NCI-H128 (cell line): ENCODE results near the gene SUPV3L1.
"Not testable (repeated sequence)": the region's sequence is repeated elsewhere in the genome, so short reads cannot be mapped to it uniquely, and the experiment has no call there.

Experiments used
- DNase-seq: peaks from one replicate; lab custom pipeline; 2025; ENCODE audit not compliant: unreplicated experiment; lab: John Stamatoyannopoulos, UW

Gene SUPV3L1

DNA sequence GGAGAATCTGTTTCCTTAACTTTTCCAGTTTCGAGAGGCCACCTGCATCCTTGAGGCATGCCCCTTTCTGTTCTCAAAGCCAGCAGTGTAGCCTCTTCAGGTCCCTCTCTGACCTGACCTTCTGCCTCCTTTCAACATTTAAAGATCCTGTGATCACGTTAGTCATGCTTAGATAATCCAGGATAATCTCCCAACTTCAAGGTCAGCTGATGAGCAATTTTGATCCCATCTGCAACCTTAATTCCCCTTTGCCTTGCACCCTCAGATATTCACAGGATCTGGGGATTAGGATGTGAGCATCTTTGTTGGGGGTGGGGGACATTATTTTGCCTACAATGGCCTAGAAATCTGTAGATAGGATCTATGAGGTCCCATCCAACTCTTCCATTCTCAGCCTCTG is 48.1 kb downstream of the SUPV3L1 start:
- DNase-seq: no peak

DNA sequence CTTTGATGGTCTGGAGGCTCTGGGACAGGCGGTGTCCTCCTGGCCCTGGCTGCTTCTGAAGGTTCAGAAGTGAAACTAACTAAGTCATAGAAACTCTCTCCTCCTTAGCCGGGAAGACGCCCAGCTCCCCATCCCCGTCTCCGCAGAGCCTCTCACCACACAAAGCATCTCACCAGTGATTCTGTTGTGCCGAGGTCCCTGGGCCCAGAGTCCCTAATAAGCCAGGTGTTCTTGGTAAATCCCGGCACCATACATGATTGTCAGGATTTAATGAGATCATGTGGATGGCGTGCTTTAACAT is 49.5 kb downstream of the SUPV3L1 start:
- no peak for DNase-seq

DNA sequence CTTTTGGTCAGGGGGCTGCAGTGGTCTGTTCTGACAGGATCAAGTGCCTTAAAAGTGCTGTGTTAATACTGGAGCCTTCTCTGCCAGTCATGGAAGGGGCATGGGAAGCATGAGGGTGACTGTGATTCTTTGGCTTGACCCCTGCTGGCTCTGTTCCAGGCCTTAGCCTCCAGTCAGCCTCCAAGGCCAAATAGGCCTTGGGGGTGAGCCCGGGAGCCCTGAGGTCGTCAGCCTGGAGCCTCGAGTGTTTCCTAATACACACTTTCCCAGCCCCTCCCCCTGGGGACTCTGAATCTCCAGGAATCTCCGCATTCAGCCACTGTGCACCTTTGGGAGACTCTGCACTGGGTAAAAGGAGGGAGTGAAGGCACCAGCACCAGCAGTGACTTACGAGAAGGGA is 50.1 kb downstream of the SUPV3L1 start:
- no peak for DNase-seq

DNA sequence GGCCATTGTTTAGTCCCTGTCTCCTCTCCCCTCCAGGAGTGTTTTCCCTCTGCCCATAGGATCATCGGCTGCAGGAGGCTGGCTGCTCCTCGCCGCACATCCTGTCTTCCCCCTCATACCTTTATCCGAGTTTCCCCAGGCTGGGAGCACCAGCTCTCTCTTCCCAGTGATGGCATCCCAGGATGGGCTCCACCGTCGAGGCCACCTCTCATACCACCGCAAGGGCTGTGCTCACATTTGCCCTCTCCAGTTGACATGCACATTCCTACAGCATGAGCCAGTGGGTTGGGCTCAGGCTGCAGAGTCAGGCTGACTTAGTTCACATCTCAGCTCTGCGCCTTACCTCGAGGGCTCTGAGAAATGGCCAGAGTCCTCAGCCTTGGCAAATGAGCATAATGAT is 52.2 kb downstream of the SUPV3L1 start:
- no peak for DNase-seq

DNA sequence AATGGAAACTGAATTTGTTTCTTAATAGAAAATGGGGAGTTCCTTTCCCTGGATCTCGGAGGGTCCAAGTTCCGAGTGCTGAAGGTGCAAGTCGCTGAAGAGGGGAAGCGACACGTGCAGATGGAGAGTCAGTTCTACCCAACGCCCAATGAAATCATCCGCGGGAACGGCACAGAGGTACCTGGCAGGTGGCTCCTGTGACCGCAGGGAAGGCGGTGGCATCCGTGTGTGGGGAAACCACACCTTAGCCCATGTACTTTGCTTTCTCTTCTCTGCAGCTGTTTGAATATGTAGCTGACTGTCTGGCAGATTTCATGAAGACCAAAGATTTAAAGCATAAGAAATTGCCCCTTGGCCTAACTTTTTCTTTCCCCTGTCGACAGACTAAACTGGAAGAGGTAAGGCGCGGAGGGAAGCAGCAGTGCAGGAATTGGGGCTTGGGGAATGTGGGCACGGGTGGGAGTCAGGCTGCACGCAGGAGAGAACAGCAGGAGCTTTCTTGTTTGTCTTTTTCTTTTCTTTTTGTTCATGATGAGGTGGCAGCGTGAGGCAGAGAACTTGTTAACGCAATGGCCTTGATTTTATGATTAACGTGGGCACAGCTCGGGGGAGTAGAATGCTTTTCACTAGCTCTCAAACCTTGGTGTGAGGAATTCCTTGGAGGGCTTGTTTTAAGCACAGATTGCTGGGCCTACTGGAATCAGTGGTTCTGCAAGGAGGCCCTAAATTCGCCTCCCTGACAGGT is 52.9 kb downstream of the SUPV3L1 start:
- no peak for DNase-seq

DNA sequence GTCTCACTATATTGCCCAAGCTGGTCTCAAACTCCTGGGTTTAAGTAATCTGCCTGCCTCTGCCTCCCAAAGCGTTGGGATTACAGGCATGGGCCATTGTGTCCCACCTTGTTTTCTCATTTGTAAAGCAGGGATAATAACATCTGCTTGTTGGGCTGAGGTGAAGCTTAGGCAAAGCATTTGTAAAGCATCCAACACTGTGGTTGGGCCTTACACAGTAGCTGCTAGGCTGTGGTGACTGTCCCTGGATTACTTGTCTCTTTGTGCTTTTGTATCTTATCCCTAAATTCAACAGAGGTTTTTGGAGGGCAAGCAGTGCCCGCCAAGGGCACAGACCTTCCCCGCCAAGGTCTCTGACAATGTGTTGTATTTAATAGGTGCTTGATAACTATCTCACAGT is 54.4 kb downstream of the SUPV3L1 start:
- DNase-seq: no peak

DNA sequence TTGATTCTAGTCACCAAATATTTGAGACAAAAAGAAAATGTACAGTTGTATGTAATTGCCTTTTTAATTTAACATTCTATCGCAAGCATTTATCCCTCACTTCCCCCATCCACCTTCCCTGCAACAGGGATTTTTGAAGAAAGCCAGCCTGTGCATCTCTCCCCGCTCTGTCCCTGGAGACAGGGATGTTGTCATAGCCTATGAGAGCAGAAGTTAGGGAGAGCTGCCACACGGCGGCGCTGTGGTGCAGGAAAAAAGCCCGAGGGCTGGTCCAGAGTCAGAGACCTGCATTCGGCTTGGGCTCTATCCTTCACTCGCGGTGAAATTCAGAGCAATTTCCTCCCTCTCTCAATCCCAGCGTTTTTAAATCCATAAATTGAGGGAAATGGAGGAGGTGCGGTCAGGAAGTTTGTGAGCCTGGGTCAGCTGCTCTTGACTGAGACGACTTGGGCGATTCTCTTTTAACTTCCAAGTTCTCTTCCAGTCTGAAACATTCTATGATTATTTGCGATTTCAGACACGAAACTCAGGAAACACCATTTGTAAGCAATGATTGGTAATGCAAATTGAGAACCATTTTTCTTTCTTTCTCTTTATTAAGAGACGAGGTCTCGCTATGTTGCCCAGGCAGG is 57.6 kb downstream of the SUPV3L1 start:
- peak; percentile 57 for DNase-seq

DNA sequence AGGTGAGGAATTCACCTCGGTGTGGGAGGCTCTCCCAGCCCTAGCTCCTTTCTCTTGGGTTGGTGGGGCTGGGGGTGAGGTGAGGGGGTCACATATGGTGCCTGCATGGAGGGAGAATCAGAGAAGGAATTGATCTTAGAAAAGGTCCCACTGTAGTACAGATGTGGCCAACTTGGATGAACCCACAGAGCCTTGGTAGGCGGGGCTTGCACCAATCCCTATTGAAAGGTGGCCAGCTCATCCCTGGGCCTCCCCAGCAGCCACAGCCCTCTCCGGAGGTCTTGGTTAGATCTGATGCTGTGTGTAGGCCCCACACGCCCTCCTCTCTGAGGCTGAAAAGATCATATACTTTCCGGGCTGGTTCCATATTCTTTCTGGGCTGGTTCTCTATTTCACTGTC is 59.1 kb downstream of the SUPV3L1 start:
- no peak for DNase-seq

DNA sequence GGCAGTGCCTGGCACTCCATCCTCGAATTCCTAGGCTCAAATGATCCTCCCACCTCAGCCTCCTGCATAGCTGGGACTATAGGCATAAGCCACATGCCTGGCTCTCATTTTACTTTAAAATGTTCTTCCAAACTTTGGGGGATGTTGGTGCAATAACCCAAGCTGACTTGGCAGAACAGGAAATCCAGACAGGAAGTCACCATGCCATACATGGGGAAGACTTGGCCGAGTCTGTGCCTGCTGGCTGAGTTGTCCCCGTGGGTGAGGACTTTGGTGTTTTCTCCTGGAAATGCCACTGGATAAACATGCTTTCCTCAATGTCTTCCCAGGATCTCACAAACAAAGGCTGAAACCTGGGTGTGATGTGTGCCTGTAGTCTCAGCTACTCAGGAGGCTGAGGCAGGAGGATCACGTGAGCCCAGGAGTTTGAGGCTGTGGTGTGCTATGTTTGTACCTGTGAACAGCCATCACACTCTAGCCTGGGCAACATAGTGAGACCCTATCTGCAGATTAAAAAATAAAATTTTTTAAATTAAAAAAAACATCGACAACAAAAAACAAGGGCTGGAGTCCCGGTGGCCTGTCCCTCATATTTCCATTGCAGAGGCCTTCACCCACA is 59.9 kb downstream of the SUPV3L1 start:
- no peak for DNase-seq

DNA sequence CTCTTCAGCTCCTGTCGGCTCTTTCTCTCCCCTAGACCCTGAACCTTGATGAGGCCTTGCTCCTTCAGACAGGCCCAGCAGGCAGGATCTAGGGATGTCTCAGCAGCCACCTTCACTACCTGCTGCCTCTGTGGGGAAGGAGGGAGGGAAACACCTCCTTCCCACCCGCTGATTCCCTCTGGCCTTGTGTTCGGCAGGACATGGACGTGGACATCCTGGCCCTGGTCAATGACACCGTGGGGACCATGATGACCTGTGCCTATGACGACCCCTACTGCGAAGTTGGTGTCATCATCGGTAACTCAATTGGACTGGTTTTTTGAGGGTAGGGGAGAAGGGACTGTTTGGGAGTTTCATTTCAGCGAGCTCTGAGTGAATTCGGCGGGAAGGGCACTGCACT is 60.4 kb downstream of the SUPV3L1 start:
- no peak for DNase-seq

DNA sequence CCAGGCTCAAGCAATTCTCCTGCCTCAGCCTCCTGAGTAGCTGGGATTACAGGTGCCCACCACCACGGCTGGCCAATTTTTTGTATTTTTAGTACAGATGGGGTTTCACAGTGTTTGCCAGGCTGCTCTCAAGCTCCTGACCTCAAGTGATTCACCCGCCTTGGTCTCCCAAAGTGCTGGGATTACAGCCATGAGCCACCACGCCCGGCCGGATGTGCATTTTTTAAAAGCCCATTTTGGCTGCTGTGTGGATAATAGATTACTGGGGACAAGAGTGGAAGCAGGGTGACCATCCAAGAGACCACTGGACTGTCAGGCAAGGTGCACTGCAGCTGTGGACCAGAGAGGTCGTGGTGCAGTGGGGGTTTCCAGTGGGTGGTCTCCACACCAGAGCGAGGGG is 61.5 kb downstream of the SUPV3L1 start:
- no peak for DNase-seq

DNA sequence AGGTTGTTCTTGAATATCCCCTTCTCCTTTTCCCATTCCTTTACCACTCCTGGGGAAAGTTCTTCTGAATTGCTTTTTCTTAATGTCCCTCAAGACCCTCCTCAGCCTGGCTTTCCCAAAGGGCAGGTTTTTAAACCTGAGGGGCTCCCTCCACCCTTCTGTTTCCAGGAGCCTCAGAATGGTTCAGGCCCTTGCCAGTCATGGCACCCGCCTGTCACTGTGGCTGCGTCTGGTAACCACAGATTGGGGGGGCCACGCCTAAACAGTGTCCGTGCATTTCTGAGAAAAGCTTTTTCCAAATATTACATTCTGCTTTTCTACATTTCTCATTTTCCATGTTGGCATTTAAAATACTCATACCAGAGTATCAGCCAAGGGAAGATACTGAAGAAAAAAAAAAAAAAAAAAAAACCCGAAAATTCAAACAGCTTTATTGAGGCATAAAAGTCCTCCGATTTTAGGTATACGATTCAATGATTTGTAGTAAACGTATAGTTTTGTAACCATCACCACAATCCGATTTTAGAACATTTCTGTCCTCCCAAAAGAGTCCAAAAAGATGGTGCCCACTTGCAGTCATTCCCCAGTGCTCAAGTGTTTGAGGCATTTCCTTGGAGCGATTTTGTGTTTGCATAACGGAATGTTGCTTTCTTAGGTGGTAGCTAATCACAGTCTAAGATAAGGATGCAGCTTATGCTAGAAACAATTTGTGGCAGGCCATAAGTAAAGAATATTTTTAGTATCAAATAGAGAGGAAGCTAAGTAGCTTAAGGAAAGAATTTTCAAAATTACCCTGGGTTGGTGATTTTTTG is 62.2 kb downstream of the SUPV3L1 start:
- DNase-seq: no peak

DNA sequence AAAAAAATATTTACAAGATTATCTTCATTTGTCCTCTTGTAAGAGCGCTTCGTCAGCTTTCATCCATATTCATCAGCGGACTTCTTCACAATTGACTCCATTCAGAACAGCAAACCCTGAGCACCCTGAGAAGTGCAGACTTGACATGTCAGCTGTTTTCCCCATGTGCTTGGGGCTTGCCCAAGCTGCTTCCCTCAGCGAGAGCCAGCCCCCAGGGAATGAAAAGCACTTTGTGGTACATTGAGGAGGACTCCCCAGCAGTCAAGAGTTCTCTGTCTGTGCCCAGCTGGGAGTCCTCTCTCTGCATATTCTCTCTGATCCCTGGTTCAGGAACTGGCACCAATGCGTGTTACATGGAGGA is 62.8 kb downstream of the SUPV3L1 start:
- no peak for DNase-seq

DNA sequence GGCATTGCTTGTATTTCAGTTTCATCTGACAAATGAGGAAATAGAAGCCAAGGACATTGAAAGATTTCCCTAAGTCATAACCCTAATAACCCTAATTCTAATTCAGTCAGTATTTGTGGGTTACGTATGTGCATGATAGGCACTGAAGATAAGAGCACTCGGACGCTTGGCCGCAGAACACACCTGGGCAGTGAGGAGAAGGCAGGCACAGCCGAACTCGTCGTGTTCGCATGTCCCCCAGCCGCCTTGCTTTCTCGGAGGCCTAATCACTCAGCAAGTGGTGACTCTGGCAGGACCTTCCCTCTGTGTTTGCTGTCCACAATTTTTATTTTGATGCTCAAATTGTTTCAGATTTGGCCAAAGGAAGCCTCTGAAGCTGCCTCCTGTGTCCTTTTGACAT is 63.8 kb downstream of the SUPV3L1 start:
- no peak for DNase-seq

DNA sequence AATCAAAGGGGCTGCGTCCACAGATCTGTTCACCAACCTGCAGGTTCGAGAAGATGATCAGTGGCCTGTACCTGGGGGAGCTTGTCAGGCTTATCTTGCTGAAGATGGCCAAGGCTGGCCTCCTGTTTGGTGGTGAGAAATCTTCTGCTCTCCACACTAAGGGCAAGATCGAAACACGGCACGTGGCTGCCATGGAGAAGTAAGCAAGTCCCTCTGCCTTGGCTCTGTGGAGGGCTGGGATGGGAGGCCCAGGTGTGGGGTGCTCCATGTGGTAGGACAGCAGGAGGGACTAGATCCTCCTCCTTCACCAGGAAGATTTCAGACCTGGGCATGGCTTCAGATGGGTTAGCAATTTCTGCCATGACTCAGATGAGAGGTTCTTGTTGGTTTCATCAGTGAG is 66.0 kb downstream of the SUPV3L1 start:
- no peak for DNase-seq

DNA sequence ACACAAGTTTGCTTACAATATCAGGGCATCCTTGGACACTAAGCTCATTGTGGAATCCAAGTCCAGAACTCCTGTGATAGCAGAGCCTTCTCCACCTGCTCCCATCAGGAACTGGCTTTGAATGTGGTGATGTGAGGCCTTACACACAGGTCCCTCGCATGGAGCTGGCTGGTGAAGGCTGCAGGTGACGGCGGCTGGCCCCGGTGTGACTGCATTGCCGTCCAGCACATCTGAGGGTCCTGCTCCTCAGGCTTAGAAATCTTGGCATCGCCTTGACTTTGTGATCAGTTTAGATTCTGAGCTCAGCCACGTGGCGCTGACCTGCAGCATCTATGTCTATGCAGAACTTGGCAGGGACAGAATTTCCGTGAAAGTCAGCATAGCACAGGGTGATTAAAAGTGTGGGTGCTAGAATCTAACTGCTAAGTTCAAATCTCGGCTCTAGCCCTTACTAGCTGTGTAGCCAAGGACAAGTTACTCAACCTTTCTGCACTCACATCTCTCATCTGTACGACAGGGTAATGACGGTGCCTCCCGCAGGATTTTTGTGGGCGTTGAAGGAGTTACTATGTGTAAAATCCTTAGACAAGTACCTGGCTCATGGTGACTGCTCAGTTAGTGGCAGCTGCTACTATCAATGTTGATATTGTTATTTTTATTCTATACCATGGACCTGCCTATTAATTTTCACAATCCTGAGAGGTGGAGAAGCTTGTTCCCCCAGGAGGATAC is 66.7 kb downstream of the SUPV3L1 start:
- no peak for DNase-seq

DNA sequence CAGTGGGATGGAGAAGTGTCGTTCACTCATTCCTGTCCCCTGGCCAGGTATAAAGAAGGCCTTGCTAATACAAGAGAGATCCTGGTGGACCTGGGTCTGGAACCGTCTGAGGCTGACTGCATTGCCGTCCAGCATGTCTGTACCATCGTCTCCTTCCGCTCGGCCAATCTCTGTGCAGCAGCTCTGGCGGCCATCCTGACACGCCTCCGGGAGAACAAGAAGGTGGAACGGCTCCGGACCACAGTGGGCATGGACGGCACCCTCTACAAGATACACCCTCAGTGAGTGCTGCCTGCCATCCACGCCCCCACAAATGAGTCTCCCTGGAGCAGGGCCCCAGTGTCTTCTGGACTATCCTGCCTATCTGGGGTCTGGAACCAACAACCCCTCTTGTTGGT is 67.3 kb downstream of the SUPV3L1 start:
- DNase-seq: no peak

DNA sequence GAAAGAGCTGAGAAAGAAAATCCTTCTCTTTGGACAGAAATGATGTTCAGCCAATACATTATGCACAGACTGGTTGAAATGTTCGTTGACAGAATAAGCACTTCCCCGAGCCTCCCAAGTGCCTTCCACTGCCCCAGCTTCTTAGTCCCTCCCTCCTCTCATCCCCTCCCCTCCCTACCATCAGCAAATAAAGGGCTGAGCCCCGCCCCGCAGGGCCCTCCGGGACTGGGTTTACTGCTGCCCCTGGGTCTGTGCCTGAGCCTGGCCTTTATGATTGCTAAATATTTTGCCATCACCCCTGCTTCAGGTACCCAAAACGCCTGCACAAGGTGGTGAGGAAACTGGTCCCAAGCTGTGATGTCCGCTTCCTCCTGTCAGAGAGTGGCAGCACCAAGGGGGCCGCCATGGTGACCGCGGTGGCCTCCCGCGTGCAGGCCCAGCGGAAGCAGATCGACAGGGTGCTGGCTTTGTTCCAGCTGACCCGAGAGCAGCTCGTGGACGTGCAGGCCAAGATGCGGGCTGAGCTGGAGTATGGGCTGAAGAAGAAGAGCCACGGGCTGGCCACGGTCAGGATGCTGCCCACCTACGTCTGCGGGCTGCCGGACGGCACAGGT is 68.2 kb downstream of the SUPV3L1 start:
- DNase-seq: no peak

DNA sequence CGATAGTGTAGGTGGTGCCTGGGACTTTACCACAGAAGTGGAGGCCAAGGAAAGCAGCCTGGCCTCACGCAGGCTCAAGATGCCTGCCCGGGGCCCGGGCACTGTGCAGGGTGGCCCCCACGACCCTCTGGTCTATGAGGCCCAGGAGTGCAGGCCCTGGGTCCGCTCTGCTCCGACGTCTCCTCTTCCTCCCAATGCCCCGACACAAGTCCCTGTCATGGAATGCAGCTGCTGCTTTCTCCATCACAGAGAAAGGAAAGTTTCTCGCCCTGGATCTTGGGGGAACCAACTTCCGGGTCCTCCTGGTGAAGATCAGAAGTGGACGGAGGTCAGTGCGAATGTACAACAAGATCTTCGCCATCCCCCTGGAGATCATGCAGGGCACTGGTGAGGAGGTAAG is 70.0 kb downstream of the SUPV3L1 start:
- no peak for DNase-seq

DNA sequence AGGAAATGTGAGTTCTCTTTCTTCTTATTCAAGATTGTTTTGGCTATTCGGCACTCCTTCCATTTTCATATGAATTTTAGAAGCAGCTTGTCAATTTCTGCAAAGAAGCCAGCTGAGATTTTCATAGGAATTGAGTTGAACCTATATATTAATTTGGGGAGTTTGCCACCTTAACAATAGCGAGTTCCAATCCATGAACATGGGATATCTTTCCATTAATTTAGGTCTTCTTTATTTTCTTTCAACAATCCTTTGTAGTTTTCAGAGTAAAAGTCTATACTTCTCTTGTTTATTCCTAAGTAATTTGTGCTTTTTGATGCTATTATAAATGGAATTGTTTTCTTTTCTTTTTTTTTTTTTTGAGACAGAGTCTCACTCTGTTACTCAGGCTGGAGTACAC is 71.4 kb downstream of the SUPV3L1 start:
- DNase-seq: not testable (repeated sequence)

DNA sequence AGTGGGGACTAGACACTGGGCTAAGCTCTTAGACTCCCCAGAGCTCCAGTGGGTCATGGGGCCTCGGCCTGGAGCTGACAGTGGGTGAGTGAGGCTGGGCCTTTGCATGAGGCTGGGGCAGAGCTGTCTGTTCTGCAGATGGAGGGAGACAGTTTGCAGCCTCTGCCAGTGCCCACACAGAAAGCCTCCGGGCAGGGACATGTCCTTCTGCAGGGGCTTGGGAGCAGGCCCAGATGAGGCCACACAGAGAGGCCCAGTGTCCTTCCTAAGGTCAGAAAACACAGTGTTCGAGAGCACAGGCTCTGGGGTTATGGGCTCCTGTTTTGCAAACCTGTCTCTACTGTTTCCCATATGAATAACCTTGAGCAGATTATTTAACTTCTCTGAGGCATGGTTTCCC is 73.1 kb downstream of the SUPV3L1 start:
- DNase-seq: no peak
